ENCODE measurements around the gene HACL1. TPM values are rescaled to one million over a fixed set of nuclear protein-coding genes. Genes with fewer than 3 reads are reported as not detected.

Gene HACL1
- total RNA-seq, 1 donor from 2014 or later: 48.6 TPM

GRCh38 chr3:15520185-15520584 lies 81.2 kb downstream of the HACL1 start:
- no peak overlapping the region for H3K4me3 ChIP-seq
- Mint-ChIP-seq H3K36me3 (no peaks in the 10 kb centered on the region), H3K27ac (no peak overlapping the region), H3K4me1 (peaks cover 18% of the 10 kb centered on the region), H3K4me3 (no peak overlapping the region), H3K9me3 (no peaks in the 10 kb centered on the region), H3K27me3 (ENCODE audit: insufficient read depth, low read depth) (no peaks in the 10 kb centered on the region)
- no peak for TF ChIP-seq CTCF (IDR thresholded peaks at IDR 0.05)
- no peak for TF ChIP-seq EZH2 (IDR thresholded peaks at IDR 0.05)
- no peak for TF ChIP-seq EZH2phosphoT487 (IDR thresholded peaks at IDR 0.05)
- no peak overlapping the region for H3K9ac ChIP-seq
- H2AFZ ChIP-seq (replicated peaks): no peak overlapping the region
- no peaks in the 10 kb centered on the region for H4K20me1 ChIP-seq (ENCODE audit: low read depth)
- no peak for DNase-seq (ENCODE audit: low spot score)
- peaks cover 6% of the 10 kb centered on the region for H3K27me3 ChIP-seq
- H3K9me3 ChIP-seq (ENCODE audit: low read depth): no peaks in the 10 kb centered on the region
- no peak overlapping the region for H3K27ac ChIP-seq
- no peak overlapping the region for H3K4me2 ChIP-seq
- H3F3A ChIP-seq (ENCODE audit: low read depth): no peaks in the 10 kb centered on the region
- no peaks in the 10 kb centered on the region for H3K36me3 ChIP-seq
- H3K79me2 ChIP-seq (ENCODE audit: low read depth): no peaks in the 10 kb centered on the region
- H3K4me1 ChIP-seq: peaks cover 4% of the 10 kb centered on the region

GRCh38 chr3:15519096-15519495 lies 82.3 kb downstream of the HACL1 start:
- no peaks in the 10 kb centered on the region for H3K36me3 ChIP-seq
- no peaks in the 10 kb centered on the region for H3K36me3 Mint-ChIP-seq
- H3K4me2 ChIP-seq: no peak overlapping the region
- no peak overlapping the region for H2AFZ ChIP-seq (replicated peaks)
- peaks cover 4% of the 10 kb centered on the region for H3K4me1 ChIP-seq
- no peaks in the 10 kb centered on the region for H3K9me3 ChIP-seq (ENCODE audit: low read depth)
- no peaks in the 10 kb centered on the region for H3F3A ChIP-seq (ENCODE audit: low read depth)
- no peaks in the 10 kb centered on the region for H3K79me2 ChIP-seq (ENCODE audit: low read depth)
- peaks cover 18% of the 10 kb centered on the region for H3K4me1 Mint-ChIP-seq
- H3K9ac ChIP-seq: no peak overlapping the region
- no peak overlapping the region for H3K27ac Mint-ChIP-seq
- no peak for TF ChIP-seq CTCF (IDR thresholded peaks at IDR 0.05)
- TF ChIP-seq EZH2 (IDR thresholded peaks at IDR 0.05): no peak
- TF ChIP-seq EZH2phosphoT487 (IDR thresholded peaks at IDR 0.05): no peak
- H3K4me3 ChIP-seq: no peak overlapping the region
- no peaks in the 10 kb centered on the region for H3K27me3 Mint-ChIP-seq (ENCODE audit: insufficient read depth, low read depth)
- no peaks in the 10 kb centered on the region for H3K9me3 Mint-ChIP-seq
- H3K4me3 Mint-ChIP-seq: no peak overlapping the region
- DNase-seq (ENCODE audit: low spot score): no peak
- no peaks in the 10 kb centered on the region for H4K20me1 ChIP-seq (ENCODE audit: low read depth)
- H3K27ac ChIP-seq: no peak overlapping the region
- H3K27me3 ChIP-seq: no peaks in the 10 kb centered on the region

GRCh38 chr3:15514663-15515340 lies 86.6 kb downstream of the HACL1 start:
- Histone ChIP-seq H3K9ac (no peak overlapping the region), H3K4me1 (no peaks in the 10 kb centered on the region), H3K27me3 (no peaks in the 10 kb centered on the region), H3K27ac (no peak overlapping the region), H3K36me3 (no peaks in the 10 kb centered on the region), H4K20me1 (ENCODE audit: low read depth) (no peaks in the 10 kb centered on the region), H3K4me2 (no peak overlapping the region), H3K9me3 (ENCODE audit: low read depth) (no peaks in the 10 kb centered on the region), H2AFZ (replicated peaks) (no peak overlapping the region), H3K79me2 (ENCODE audit: low read depth) (no peaks in the 10 kb centered on the region), H3K4me3 (no peak overlapping the region), H3F3A (ENCODE audit: low read depth) (no peaks in the 10 kb centered on the region)
- Mint-ChIP-seq H3K4me1 (peaks cover 12% of the 10 kb centered on the region), H3K36me3 (no peaks in the 10 kb centered on the region), H3K27me3 (ENCODE audit: insufficient read depth, low read depth) (no peaks in the 10 kb centered on the region), H3K9me3 (no peaks in the 10 kb centered on the region), H3K4me3 (no peak overlapping the region), H3K27ac (peak overlapping the region; percentile 13)
- no peak for TF ChIP-seq CTCF (IDR thresholded peaks at IDR 0.05)
- TF ChIP-seq EZH2phosphoT487 (IDR thresholded peaks at IDR 0.05): no peak
- no peak for TF ChIP-seq EZH2 (IDR thresholded peaks at IDR 0.05)
- DNase-seq (ENCODE audit: low spot score): no peak
